OCI-LY1 (cell line): ENCODE measurements around the gene COA1.

ENCODE experiments used
- CTCF ChIP-seq: fragments of 200-600 bp; sonication (generic), shearing (Covaris generic); IDR thresholded peaks from 2 replicates; pipeline ENCODE4 v1.5.1; 2017; ENCODE audit warnings: mild to moderate bottlenecking, antibody characterized with exemption, low read length, moderate library complexity, mixed read lengths
- EZH2 ChIP-seq: fragments of 200-600 bp; sonication (generic), shearing (Covaris generic); IDR thresholded peaks from 2 replicates; pipeline ENCODE4 v1.8.0; 2017; ENCODE audit warnings: borderline replicate concordance, mixed run types, mild to moderate bottlenecking, antibody characterized with exemption, low read length, moderate library complexity, mixed read lengths

GRCh38 chr7:43729924-43730248, 563 bp upstream of the COA1 start:
- no peak for TF ChIP-seq CTCF
- no peak for TF ChIP-seq EZH2
